GM10248 (cell line): ENCODE measurements around the gene MMP12.
A peak's percentile ranks its signal among the peaks of the same experiment; 100 is the strongest.
"Not testable (repeated sequence)": the region's sequence is repeated elsewhere in the genome, so short reads cannot be mapped to it uniquely, and the experiment has no call there.

Experiments used
- CTCF ChIA-PET: fragments of 300-600 bp; sonication (Branson Sonifier 250); formaldehyde crosslinking; extraction: SDS; loops from one replicate; lab custom pipeline; 2021; ENCODE audit warnings: antibody characterized with exemption; lab: Yijun Ruan, JAX
- POLR2A ChIA-PET: fragments of 350-650 bp; sonication (Branson Sonifier 250); formaldehyde crosslinking; extraction: SDS; loops from one replicate; lab custom pipeline; 2020; ENCODE audit warnings: antibody characterized with exemption; lab: Yijun Ruan, JAX
- DNase-seq: peaks from one replicate; pipeline ENCODE4 v3.0.0; 2012; ENCODE audit errors: extremely low spot score
- TF ChIP-seq, protein P1 (sequence below): IDR thresholded peaks from 2 replicates; pipeline ENCODE4 v1.5.1; 2012; ENCODE audit warnings: mild to moderate bottlenecking, low read depth; ENCODE audit errors: extremely low read depth, missing control alignments, control extremely low read depth

Gene MMP12

DNA sequence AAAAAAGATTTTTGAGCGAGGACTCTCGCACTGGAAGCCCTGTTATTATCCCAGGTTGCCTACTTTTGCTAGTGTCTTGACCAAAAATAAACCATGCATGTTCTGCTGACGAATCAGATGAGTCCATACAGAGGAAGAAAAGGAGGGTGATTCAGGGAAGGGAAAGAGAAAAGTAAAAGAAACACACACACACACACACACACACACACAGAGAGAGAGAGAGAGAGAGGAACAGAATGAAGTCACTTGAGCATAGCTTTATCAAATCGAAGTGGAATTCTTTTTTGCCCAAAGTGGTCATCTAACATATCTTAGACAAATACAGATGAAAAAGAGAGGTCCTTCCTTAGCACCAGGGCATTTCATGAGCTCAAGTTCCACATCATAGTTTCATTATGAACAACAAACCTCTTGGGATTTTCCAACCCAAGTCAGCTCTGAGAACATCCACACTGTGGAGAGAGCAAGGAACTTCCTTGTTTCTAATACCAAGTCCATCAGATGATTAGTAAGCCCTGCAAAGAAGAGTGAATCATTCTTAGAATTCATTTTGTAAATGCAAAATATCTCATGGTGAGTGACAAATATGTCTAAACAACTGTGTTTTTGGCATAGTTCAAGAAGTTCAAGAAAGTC is 7.7 kb upstream of the MMP12 start:
- TF ChIP-seq, protein P1, sequence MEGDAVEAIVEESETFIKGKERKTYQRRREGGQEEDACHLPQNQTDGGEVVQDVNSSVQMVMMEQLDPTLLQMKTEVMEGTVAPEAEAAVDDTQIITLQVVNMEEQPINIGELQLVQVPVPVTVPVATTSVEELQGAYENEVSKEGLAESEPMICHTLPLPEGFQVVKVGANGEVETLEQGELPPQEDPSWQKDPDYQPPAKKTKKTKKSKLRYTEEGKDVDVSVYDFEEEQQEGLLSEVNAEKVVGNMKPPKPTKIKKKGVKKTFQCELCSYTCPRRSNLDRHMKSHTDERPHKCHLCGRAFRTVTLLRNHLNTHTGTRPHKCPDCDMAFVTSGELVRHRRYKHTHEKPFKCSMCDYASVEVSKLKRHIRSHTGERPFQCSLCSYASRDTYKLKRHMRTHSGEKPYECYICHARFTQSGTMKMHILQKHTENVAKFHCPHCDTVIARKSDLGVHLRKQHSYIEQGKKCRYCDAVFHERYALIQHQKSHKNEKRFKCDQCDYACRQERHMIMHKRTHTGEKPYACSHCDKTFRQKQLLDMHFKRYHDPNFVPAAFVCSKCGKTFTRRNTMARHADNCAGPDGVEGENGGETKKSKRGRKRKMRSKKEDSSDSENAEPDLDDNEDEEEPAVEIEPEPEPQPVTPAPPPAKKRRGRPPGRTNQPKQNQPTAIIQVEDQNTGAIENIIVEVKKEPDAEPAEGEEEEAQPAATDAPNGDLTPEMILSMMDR: no peak
- ChIA-PET CTCF (interaction anchor here (0.7 to 1.5 kb wide), 4 partner anchors 20 to 149 kb away, joined by 3 read pairs; no protein-coding TSS in a partner anchor), POLR2A (no interaction called here)
- peak; percentile 12 for DNase-seq

- no peak for DNase-seq
- POLR2A ChIA-PET: no interaction called here
- TF ChIP-seq, protein P1: no peak
- CTCF ChIA-PET: no interaction called here
These were observed 5.0 kb upstream of the MMP12 start for GRCh38 chr11:102879801-102880200.

GRCh38 chr11:102878595-102878994 is 3.8 kb upstream of the MMP12 start:
- TF ChIP-seq, protein P1: no peak
- DNase-seq: no peak
- CTCF ChIA-PET: interaction anchor here (1.0 to 1.9 kb wide), 2 partner anchors 9 to 11 kb away, joined by 3 to 5 read pairs; no protein-coding TSS in a partner anchor

DNA sequence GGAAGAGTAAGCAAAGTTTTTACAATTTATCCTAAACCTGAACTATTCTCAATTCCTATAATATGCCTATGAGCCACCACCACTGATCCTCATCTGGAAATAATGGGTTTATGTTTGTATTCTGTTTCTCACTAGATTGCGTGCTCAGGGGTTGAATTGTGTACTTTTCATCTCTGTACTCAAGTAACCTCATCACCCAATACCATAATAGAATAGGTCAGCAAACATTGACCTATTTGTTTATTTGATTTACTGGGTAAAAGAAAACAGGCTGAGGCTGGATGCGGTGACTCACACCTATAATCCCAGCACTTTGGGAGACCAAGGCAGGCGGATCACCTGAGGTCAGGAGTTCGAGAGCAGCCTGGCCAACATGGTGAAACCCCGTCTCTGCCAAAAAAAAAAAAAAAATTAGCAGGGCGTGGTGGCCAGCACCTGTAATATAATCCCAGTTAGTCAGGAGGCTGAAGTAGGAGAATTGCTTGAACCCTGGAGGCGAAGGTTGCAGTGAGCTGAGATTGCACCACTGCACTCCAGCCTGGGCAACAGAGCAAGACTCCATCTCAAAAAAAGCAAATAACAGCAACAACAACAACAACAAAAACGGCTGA is 5.3 kb downstream of the MMP12 start:
- DNase-seq, CTCF ChIA-PET, POLR2A ChIA-PET: not testable (repeated sequence)

More at GRCh38 chr11:102878595-102878994, 3.8 kb upstream of the MMP12 start:
- POLR2A ChIA-PET: no interaction called here

DNA sequence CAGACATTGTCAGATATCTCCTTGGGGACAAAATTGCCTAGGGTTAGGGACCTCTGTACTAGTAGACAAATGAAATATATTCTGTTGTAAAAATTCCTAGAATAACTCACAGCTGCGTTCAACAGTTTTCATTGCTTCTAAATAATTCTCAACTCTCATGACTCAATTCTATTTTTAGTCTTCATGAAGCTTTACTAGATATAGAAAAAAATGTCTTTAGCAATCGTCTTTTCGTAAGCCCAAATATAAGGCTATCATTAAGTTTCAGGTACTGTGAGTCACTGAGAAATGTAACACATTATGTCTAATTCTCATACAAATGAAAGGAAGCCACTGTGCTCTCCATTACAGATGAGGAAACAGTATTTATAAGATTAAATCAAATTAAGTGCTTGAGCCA is 6.4 kb downstream of the MMP12 start:
- ChIA-PET POLR2A (no interaction called here), CTCF (no interaction called here)
- no peak for DNase-seq
- TF ChIP-seq, protein P1: no peak

- POLR2A ChIA-PET: no interaction called here
These were observed 10.1 kb downstream of the MMP12 start for GRCh38 chr11:102864724-102865123.

More at GRCh38 chr11:102864724-102865123, 10.1 kb downstream of the MMP12 start:
- CTCF ChIA-PET: interaction anchor here (1.2 to 1.4 kb wide), 2 partner anchors 9 to 14 kb away, joined by 3 to 4 read pairs; no protein-coding TSS in a partner anchor
- DNase-seq: no peak
- TF ChIP-seq, protein P1: no peak
